Measurements from ENCODE around the gene KIAA0513.
"Not testable (repeated sequence)": the region's sequence is repeated elsewhere in the genome, so short reads cannot be mapped to it uniquely, and the experiment has no call there.

KIAA0513 gene

GRCh38 chr16:85046931-85047866 lies 19.6 kb downstream of the KIAA0513 start:
- in situ Hi-C loops (cut with MboI; ENCODE audit: low sequenced_read_pairs), result no loop called here

GRCh38 chr16:85047867-85048455 lies 20.4 kb downstream of the KIAA0513 start:
- in situ Hi-C loops (cut with MboI; ENCODE audit: low sequenced_read_pairs), result no loop called here

- in situ Hi-C loops (cut with MboI; ENCODE audit: low sequenced_read_pairs), result no loop called here
Observed at GRCh38 chr16:85048921-85049562, 21.4 kb downstream of the KIAA0513 start.

- in situ Hi-C loops (cut with MboI; ENCODE audit: low sequenced_read_pairs), result no loop called here
Observed at GRCh38 chr16:85049706-85050305, 22.2 kb downstream of the KIAA0513 start.

- in situ Hi-C loops (cut with MboI; ENCODE audit: low sequenced_read_pairs), result no loop called here
Observed at GRCh38 chr16:85051067-85051581, 23.5 kb downstream of the KIAA0513 start.

- in situ Hi-C loops (cut with MboI; ENCODE audit: low sequenced_read_pairs), result no loop called here
Observed at GRCh38 chr16:85051683-85052082, 24.1 kb downstream of the KIAA0513 start.

GRCh38 chr16:85052536-85052935 lies 24.9 kb downstream of the KIAA0513 start:
- in situ Hi-C loops (cut with MboI; ENCODE audit: low sequenced_read_pairs), result no loop called here

- in situ Hi-C loops (cut with MboI; ENCODE audit: low sequenced_read_pairs), result not testable (repeated sequence)
Observed at GRCh38 chr16:85054321-85054720, 26.7 kb downstream of the KIAA0513 start.

- in situ Hi-C loops (cut with MboI; ENCODE audit: low sequenced_read_pairs), result no loop called here
Observed at GRCh38 chr16:85054948-85055492, 27.4 kb downstream of the KIAA0513 start.

GRCh38 chr16:85055493-85056210 lies 28.1 kb downstream of the KIAA0513 start:
- in situ Hi-C loops (cut with MboI; ENCODE audit: low sequenced_read_pairs), result no loop called here

- in situ Hi-C loops (cut with MboI; ENCODE audit: low sequenced_read_pairs), result no loop called here
Observed at GRCh38 chr16:85056211-85056748, 28.7 kb downstream of the KIAA0513 start.

- in situ Hi-C loops (cut with MboI; ENCODE audit: low sequenced_read_pairs), result no loop called here
Observed at GRCh38 chr16:85057212-85057889, 29.8 kb downstream of the KIAA0513 start.

GRCh38 chr16:85057948-85058347 lies 30.4 kb downstream of the KIAA0513 start:
- in situ Hi-C loops (cut with MboI; ENCODE audit: low sequenced_read_pairs), result no loop called here

- in situ Hi-C loops (cut with MboI; ENCODE audit: low sequenced_read_pairs), result no loop called here
Observed at GRCh38 chr16:85058909-85059308, 31.3 kb downstream of the KIAA0513 start.

- in situ Hi-C loops (cut with MboI; ENCODE audit: low sequenced_read_pairs), result no loop called here
Observed at GRCh38 chr16:85061566-85061965, 34.0 kb downstream of the KIAA0513 start.

- in situ Hi-C loops (cut with MboI; ENCODE audit: low sequenced_read_pairs), result no loop called here
Observed at GRCh38 chr16:85062323-85062722, 34.7 kb downstream of the KIAA0513 start.

GRCh38 chr16:85062845-85063244 lies 35.2 kb downstream of the KIAA0513 start:
- in situ Hi-C loops (cut with MboI; ENCODE audit: low sequenced_read_pairs), result no loop called here

GRCh38 chr16:85064186-85064585 lies 36.6 kb downstream of the KIAA0513 start:
- in situ Hi-C loops (cut with MboI; ENCODE audit: low sequenced_read_pairs), result no loop called here

GRCh38 chr16:85065099-85065498 lies 37.5 kb downstream of the KIAA0513 start:
- in situ Hi-C loops (cut with MboI; ENCODE audit: low sequenced_read_pairs), result no loop called here

All from HL-60/S4 treated with phorbol 12-myristate 13-acetate at 8.2 ng/mL for 4 days and 3 days (cell line).